Measurements from ENCODE around the gene INPP5K. TPM values are rescaled to one million over a fixed set of nuclear protein-coding genes. Genes with fewer than 3 reads are reported as not detected.
"Not testable (repeated sequence)": the region's sequence is repeated elsewhere in the genome, so short reads cannot be mapped to it uniquely, and the experiment has no call there.

The INPP5K gene
- total and polyA plus RNA-seq, 2 donors = 29.7 to 37.2 TPM

DNA sequence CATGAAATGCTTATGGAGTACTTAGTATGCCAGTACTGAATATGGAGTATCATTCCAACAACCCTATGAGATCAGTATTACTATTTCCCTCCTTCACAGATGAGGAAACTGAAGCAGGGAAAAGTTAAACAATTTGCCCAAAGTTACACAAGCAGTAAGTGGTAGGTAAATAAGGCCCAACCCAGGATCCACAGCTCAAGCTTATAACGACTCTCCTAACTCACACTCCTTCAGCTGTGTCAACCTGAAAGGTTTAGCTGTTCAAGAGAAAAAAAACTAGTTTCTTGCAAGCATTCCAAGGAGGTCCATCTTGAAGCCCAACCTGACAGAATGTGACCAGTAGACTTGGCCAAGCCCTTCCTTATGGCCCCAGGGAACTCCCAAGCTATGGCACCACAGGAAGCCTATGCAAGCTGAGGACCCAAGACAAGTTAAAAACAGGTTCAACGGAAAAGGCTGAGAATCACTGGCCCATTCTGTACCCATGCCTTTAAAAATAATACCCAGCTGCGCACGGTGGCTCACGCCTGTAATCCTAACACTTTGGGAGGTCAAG lies 66.9 kb downstream of the INPP5K start:
- WGBS = 89% methylated on average over 5 of the region's 5 CpGs
- Histone ChIP-seq H3K36me3 (ENCODE audit: insufficient read depth) (no peaks in the 10 kb centered on the region), H3K4me1 (ENCODE audit: insufficient read depth) (peaks cover under 1% of the 10 kb centered on the region), H3K27ac (ENCODE audit: low read depth) (no peak overlapping the region), H3K4me3 (ENCODE audit: low read depth, low read length) (no peak overlapping the region)
- no peak for DNase-seq (ENCODE audit: extremely low spot score)

DNA sequence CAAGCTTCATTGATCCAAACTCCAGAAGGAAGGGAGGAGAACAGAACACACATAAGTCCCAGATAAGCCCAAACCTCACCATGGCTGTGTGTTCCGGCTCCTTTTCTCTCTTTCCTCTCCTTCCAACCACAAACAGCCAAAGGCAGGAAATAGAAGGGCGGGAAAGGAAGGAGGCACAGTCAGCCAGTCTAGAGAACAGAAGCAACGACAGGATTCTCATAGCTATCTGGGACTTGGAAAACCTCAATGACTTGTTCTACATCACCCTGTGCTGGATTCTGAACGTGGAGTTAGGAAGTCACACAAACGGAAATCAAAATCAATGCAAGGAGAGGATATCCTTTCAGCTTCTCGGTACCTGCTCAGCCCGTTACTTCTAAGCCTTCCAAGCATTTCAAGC lies 69.4 kb downstream of the INPP5K start:
- no peak for DNase-seq (ENCODE audit: extremely low spot score)
- 75% methylated on average over 7 of the region's 7 CpGs for WGBS
- Histone ChIP-seq H3K36me3 (ENCODE audit: insufficient read depth) (no peaks in the 10 kb centered on the region), H3K4me3 (ENCODE audit: low read depth, low read length) (no peak overlapping the region), H3K4me1 (ENCODE audit: insufficient read depth) (no peaks in the 10 kb centered on the region), H3K27ac (ENCODE audit: low read depth) (no peak overlapping the region)

DNA sequence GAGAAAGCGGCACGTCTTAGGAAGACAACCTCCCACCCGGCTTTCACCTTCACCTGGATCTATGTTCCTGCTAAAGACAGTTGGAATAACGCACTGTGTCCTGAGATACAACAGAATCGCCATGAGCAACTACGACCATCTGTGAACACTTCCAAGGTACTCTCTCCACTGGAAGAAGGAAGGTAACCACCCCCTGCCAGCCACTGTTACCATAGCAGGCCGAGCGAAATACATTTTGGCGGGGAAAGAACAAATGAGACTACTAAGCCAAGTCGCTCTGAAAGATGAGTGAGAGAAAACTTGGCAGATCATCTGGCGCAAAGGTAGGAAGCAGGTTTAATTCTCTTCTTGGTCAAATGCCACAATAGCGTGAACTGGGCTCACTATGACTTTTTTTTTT lies 70.2 kb downstream of the INPP5K start:
- 94% methylated on average over 12 of the region's 12 CpGs for WGBS
- Histone ChIP-seq H3K27ac (ENCODE audit: low read depth) (no peak overlapping the region), H3K4me3 (ENCODE audit: low read depth, low read length) (no peak overlapping the region), H3K4me1 (ENCODE audit: insufficient read depth) (no peaks in the 10 kb centered on the region), H3K36me3 (ENCODE audit: insufficient read depth) (no peaks in the 10 kb centered on the region)
- no peak for DNase-seq (ENCODE audit: extremely low spot score)

DNA sequence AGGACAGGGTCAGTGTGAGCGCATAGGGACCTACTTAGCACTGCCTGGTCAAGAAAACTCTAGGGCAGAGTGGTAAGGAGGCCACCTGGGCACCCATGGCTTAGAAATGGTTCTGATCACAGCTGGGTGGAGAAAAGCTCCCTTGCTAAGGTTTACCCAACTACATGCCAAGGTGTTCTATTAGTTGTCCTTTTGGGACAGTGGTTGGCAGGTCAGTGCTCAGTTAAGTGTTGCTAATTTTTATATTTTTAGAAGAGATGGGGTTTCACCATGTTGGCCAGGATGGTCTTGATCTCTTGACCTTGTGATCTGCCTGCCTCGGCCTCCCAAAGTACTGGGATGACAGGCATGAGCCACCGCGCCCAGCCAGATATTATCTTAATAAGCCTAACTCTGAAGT lies 70.7 kb downstream of the INPP5K start:
- not testable (repeated sequence) for DNase-seq (ENCODE audit: extremely low spot score); H3K4me1 ChIP-seq (ENCODE audit: insufficient read depth); H3K4me3 ChIP-seq (ENCODE audit: low read depth, low read length); H3K27ac ChIP-seq (ENCODE audit: low read depth); H3K36me3 ChIP-seq (ENCODE audit: insufficient read depth)
- 90% methylated on average over 4 of the region's 4 CpGs for WGBS

Other genes starting within 250 kb of the INPP5K start
- not detected for gene BHLHA9, start 246.2 kb downstream of the INPP5K start, total RNA-seq
- gene BHLHA9, start 246.2 kb downstream of the INPP5K start, polyA plus RNA-seq = not detected
- gene TRARG1, start 236.9 kb downstream of the INPP5K start, total RNA-seq = not detected
- gene TRARG1, start 236.9 kb downstream of the INPP5K start, polyA plus RNA-seq = 4.8 TPM
- gene YWHAE, start 116.4 kb downstream of the INPP5K start, total RNA-seq = 167 TPM
- 323 TPM for gene YWHAE, start 116.4 kb downstream of the INPP5K start, polyA plus RNA-seq
- 91.2 TPM for gene CRK, start 60.4 kb downstream of the INPP5K start, total RNA-seq
- 43.3 TPM for gene CRK, start 60.4 kb downstream of the INPP5K start, polyA plus RNA-seq
- gene MYO1C, start 23.9 kb downstream of the INPP5K start, total RNA-seq = 76.8 TPM
- 125 TPM for gene MYO1C, start 23.9 kb downstream of the INPP5K start, polyA plus RNA-seq
- gene PITPNA, start 46.2 kb upstream of the INPP5K start, total RNA-seq = 11.7 TPM
- gene PITPNA, start 46.2 kb upstream of the INPP5K start, polyA plus RNA-seq = 42.8 TPM
- gene SLC43A2, start 112.2 kb upstream of the INPP5K start, total RNA-seq = 6.8 TPM
- gene SLC43A2, start 112.2 kb upstream of the INPP5K start, polyA plus RNA-seq = 19.6 TPM
- 10.7 TPM for gene SCARF1, start 129.1 kb upstream of the INPP5K start, total RNA-seq
- gene SCARF1, start 129.1 kb upstream of the INPP5K start, polyA plus RNA-seq = 9.3 TPM
- gene RILP, start 133.3 kb upstream of the INPP5K start, total RNA-seq = 6.5 TPM
- gene RILP, start 133.3 kb upstream of the INPP5K start, polyA plus RNA-seq = 16.1 TPM
- gene PRPF8, start 168.3 kb upstream of the INPP5K start, total RNA-seq = 107 TPM
- gene PRPF8, start 168.3 kb upstream of the INPP5K start, polyA plus RNA-seq = 125 TPM
- gene TLCD2, start 193.8 kb upstream of the INPP5K start, total RNA-seq = 3.8 TPM
- 4.6 TPM for gene TLCD2, start 193.8 kb upstream of the INPP5K start, polyA plus RNA-seq
- 11.8 TPM for gene WDR81, start 208.1 kb upstream of the INPP5K start, total RNA-seq
- gene WDR81, start 208.1 kb upstream of the INPP5K start, polyA plus RNA-seq = 37.7 TPM
- 0.37 TPM for gene SERPINF2, start 226.3 kb upstream of the INPP5K start, total RNA-seq
- gene SERPINF2, start 226.3 kb upstream of the INPP5K start, polyA plus RNA-seq = 21.3 TPM
- 303 TPM for gene SERPINF1, start 245.4 kb upstream of the INPP5K start, total RNA-seq
- 701 TPM for gene SERPINF1, start 245.4 kb upstream of the INPP5K start, polyA plus RNA-seq

Measured in urinary bladder (tissue), 4 donors.